GM18498 (cell line): ENCODE data around the gene VASP.

Experiments
- ATAC-seq: cut with Tn5 transposase; IDR thresholded peaks from one replicate; pipeline ENCODE4 v1.9.1; 2021; ENCODE audit warnings: mild to moderate bottlenecking, moderate library complexity; ENCODE audit not compliant: unreplicated experiment

The VASP gene

DNA sequence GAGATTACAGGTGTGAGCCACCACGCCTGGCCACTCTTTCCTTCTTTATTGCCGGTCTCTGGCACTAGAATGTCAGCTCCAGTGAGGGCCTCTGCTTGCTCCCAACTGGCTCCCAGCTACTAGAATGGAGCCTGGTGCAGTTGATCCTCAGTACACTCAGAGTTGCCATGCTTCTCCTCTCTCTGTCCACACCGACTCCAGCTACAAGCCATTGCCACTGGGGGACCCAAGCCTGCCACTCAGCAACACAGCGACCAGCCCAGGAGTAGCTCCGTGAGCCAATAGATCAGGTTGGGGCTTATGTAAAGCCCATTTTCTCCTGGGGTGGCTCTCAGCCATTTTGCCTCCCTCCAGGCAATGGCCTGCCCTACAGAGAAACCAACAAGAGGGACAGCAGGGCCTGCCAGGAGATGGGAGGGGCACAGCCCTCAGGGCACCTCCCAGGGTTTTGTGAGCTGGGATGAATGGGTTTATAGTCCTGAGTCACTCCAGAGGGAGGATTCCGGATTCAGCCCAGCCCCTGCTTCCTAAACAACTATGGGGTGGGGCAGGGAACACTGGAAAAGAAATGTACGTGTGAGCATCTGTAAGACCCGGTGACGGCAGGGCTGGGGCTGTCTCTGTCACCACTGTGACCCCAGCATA is 40.8 kb downstream of the VASP start:
- ATAC-seq: no peak

- ATAC-seq: no peak
Observed at GRCh38 chr19:45553464-45553863, 46.2 kb downstream of the VASP start.

GRCh38 chr19:45554481-45554880 is 47.2 kb downstream of the VASP start:
- no peak for ATAC-seq

- ATAC-seq: no peak
Observed at GRCh38 chr19:45556835-45557234, 49.6 kb downstream of the VASP start.

DNA sequence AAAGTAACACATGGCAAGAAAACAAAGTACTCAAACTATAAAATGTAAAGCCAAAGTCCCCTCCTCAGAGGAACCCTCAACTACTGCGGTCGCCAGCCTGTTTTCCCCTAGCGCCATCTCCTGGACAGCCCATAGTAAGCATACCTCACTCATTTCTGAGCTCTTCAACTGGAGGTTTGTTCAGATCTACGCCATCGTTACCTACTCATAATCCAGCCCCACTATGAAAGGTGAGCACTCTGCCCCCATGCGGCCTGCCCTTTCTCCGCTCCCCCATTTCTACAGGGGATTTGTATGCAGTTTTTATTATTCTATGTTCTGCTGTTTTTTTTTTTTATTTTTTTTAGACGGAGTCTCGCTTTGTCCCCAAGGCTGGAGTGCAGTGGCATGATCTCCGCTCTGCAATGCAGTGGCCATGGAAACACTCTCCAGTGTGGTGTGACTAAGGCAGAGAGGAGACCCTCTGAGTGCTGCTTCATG is 51.2 kb downstream of the VASP start:
- ATAC-seq: no peak

- ATAC-seq: no peak
Observed at GRCh38 chr19:45560038-45560437, 52.8 kb downstream of the VASP start.

- ATAC-seq: no peak
Observed at GRCh38 chr19:45560686-45561085, 53.4 kb downstream of the VASP start.

- no peak for ATAC-seq
Observed at GRCh38 chr19:45564131-45564780, 57.0 kb downstream of the VASP start.

DNA sequence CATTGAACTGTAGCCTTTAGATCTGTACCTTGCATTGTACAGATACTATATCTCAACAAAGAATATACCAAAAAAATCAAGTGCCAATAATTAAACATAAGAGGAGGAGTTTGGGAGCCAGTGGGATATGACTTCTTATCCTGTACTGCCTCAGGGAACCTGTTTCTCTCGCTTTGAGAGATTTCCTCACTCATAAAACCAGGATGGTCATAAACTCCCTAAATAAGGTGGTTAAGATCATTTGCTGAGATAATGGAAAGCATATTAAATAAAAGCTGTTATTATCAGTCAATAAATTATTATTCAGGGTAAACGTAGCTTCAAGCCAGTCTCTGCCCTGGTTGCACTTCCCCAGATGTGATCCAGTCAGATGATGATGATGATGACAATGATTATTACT is 60.3 kb downstream of the VASP start:
- no peak for ATAC-seq

GRCh38 chr19:45568732-45569131 is 61.5 kb downstream of the VASP start:
- ATAC-seq: no peak

DNA sequence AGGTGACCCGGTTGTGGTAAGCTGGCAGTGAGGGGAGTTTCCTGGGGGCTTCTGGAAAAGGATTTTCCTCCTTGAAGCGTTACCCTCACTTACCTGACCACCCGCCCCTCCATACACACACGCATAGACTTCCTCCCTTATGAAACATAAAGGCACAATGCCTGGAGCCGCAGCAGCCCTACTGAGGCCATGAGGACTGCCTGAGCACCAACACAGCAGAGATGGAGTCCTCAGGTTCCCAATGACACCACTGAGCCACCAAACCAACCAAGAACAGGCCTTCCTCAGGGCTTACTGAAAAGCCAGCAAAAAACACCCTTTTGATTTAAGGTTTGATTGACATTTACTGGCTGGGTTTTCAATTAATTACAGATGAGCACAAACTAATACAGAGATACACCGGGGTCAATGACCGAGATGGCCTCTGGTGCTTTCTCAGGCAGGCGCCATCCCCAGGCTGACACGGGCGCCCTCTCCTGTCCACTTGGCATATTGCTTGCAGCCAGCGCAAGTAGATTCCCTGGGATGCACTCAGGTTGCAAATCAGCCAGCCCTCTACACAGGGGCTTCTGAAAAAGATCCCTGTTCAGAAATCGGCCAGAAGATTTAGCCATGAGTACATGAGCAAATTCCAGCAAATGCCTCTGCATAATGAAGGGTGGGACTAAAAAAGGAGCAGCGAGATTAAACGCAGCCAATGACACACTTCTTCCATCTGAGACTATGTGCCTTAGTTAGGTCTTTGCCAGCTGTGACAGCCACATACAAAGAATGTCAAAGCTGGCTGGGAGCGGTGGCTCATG is 62.5 kb downstream of the VASP start:
- no peak for ATAC-seq

- no peak for ATAC-seq
Observed at GRCh38 chr19:45571457-45572220, 64.4 kb downstream of the VASP start.

GRCh38 chr19:45574526-45574925 is 67.2 kb downstream of the VASP start:
- no peak for ATAC-seq

GRCh38 chr19:45575216-45575615 is 67.9 kb downstream of the VASP start:
- ATAC-seq: no peak
